ENCODE data around the gene CEP112. TPM values are rescaled to one million over a fixed set of nuclear protein-coding genes. Genes with fewer than 3 reads are reported as not detected.

The CEP112 gene
- total and polyA plus RNA-seq, 2 of the 13 experiments (the other 11 are each of a cell fraction or from before 2014, with no cell fraction given) = 1.2 to 3.4 TPM

- TF ChIP-seq ZFX (CRISPR knock-in tag; IDR thresholded peaks at IDR 0.05; ENCODE audit: low read depth) = peak; percentile 50
- peak; percentile 45; the same call in 1 of the 2 replicates for TF ChIP-seq ETV5 (CRISPR knock-in tag; IDR thresholded peaks at IDR 0.05; ENCODE audit: borderline replicate concordance)
- no peak for TF ChIP-seq ZBTB7B (CRISPR knock-in tag; IDR thresholded peaks at IDR 0.05)
- 0 out of 2 replicates have a peak, but pooled peaks have one; percentile 66 for TF ChIP-seq E2F1 (CRISPR knock-in tag; IDR thresholded peaks at IDR 0.05)
- TF ChIP-seq JUND (CRISPR knock-in tag; IDR thresholded peaks at IDR 0.05) = peak; percentile 88
- TF ChIP-seq ZBTB4 (CRISPR knock-in tag; IDR thresholded peaks at IDR 0.05; ENCODE audit: borderline replicate concordance) = peak; percentile 68; the same call in 1 of the 2 replicates
- no peak; the same call in 1 of the 2 replicates for TF ChIP-seq ZSCAN20 (CRISPR knock-in tag; IDR thresholded peaks at IDR 0.05; ENCODE audit: borderline replicate concordance)
- peak; percentile 64 for TF ChIP-seq REPIN1 (CRISPR knock-in tag; IDR thresholded peaks at IDR 0.05; ENCODE audit: borderline replicate concordance, low read depth)
- TF ChIP-seq ZNF878 (CRISPR knock-in tag; IDR thresholded peaks at IDR 0.05) = peak; percentile 66; the same call in 1 of the 2 replicates
- TF ChIP-seq CHD4 (IDR thresholded peaks at IDR 0.05; ENCODE audit: borderline replicate concordance, low read length) = peak; percentile 96; the same call in 1 of the 2 replicates
- no peak for TF ChIP-seq ZNF281 (CRISPR knock-in tag; IDR thresholded peaks at IDR 0.05; ENCODE audit: borderline replicate concordance)
- TF ChIP-seq PHF5A (CRISPR knock-in tag; IDR thresholded peaks at IDR 0.05; ENCODE audit: low read depth, unreplicated experiment) = peak; percentile 82
- peak; percentile 37; the same call in 1 of the 2 replicates for TF ChIP-seq TBX3 (IDR thresholded peaks at IDR 0.05; ENCODE audit: borderline replicate concordance)
- TF ChIP-seq ZNF350 (CRISPR knock-in tag; IDR thresholded peaks at IDR 0.05; ENCODE audit: borderline replicate concordance, low read depth) = peak; percentile 79; the same call in 1 of the 2 replicates
- 0 out of 2 replicates have a peak, but pooled peaks have one; percentile 51 for TF ChIP-seq MBD4 (IDR thresholded peaks at IDR 0.05; ENCODE audit: borderline replicate concordance, low read length)
- TF ChIP-seq CENPBD1 (CRISPR knock-in tag; IDR thresholded peaks at IDR 0.05; ENCODE audit: borderline replicate concordance, low read depth) = no peak
- peak; percentile 27; the same call in 1 of the 2 replicates for TF ChIP-seq NFKB2 (CRISPR knock-in tag; IDR thresholded peaks at IDR 0.05; ENCODE audit: borderline replicate concordance)
Measured at GRCh38 chr17:66228887-66229782, 37.2 kb upstream of the CEP112 start, which contains the start of gene APOH (continued).

Measured in HepG2 (cell line).